SKM-1 treated with dmso at 0.1 percent for 144 hours (cell line): ENCODE results near the gene STAC3.

Experiments
- DNase-seq: peaks from one replicate; lab custom pipeline; 2025; ENCODE audit not compliant: unreplicated experiment; lab: John Stamatoyannopoulos, UW

The STAC3 gene

GRCh38 chr12:57255916-57256315 is 4.9 kb upstream of the STAC3 start:
- no peak for DNase-seq

- no peak for DNase-seq
Measured at GRCh38 chr12:57254506-57255280, 3.7 kb upstream of the STAC3 start.

- no peak for DNase-seq
Measured at GRCh38 chr12:57250541-57250940, 446 bp downstream of the STAC3 start.

GRCh38 chr12:57248934-57249742 is 1.8 kb downstream of the STAC3 start:
- DNase-seq = peak; percentile 65

GRCh38 chr12:57247041-57247440 is 3.9 kb downstream of the STAC3 start:
- DNase-seq = no peak

GRCh38 chr12:57244312-57244696 is 6.7 kb downstream of the STAC3 start:
- DNase-seq = no peak

GRCh38 chr12:57243521-57244311 is 7.3 kb downstream of the STAC3 start:
- DNase-seq = no peak

- DNase-seq = no peak
Measured at GRCh38 chr12:57242691-57243454, 8.1 kb downstream of the STAC3 start.

- DNase-seq = no peak
Measured at GRCh38 chr12:57242329-57242690, 8.7 kb downstream of the STAC3 start.

GRCh38 chr12:57241402-57242310 is 9.3 kb downstream of the STAC3 start:
- DNase-seq = no peak

GRCh38 chr12:57240926-57241401 is 10.0 kb downstream of the STAC3 start:
- DNase-seq = no peak

GRCh38 chr12:57240066-57240921 is 10.7 kb downstream of the STAC3 start:
- peak; percentile 14 for DNase-seq

- DNase-seq = no peak
Measured at GRCh38 chr12:57239587-57240065, 11.4 kb downstream of the STAC3 start.

GRCh38 chr12:57238854-57239554 is 12.0 kb downstream of the STAC3 start:
- peak; percentile 69 for DNase-seq

- DNase-seq = no peak
Measured at GRCh38 chr12:57237932-57238853, 12.8 kb downstream of the STAC3 start.

GRCh38 chr12:57237596-57237931 is 13.4 kb downstream of the STAC3 start:
- DNase-seq = no peak
